SK-N-SH treated with all-trans-retinoic acid at 6 μM for 48 hours (cell line): Measurements from ENCODE around the gene CIITA.
"Not testable (repeated sequence)": the region's sequence is repeated elsewhere in the genome, so short reads cannot be mapped to it uniquely, and the experiment has no call there.

ENCODE experiments used
- ATAC-seq: fragments of 200-7000 bp; cut with Tn5 transposase; 3 replicates; pipeline ENCODE4 v1.9.1; 2020; ENCODE audit warnings: mild to moderate bottlenecking, moderate library complexity
- ARNTL ChIP-seq: fragments of 450-650 bp; formaldehyde crosslinking; IDR thresholded peaks from 2 replicates; pipeline ENCODE4 v1.5.0; 2020; ENCODE audit warnings: low read depth, mild to moderate bottlenecking, moderate library complexity, borderline replicate concordance
- BACH2 ChIP-seq: fragments of 250-450 bp; sonication (Bioruptor Pico); IDR thresholded peaks from 2 replicates; pipeline ENCODE4 v1.9.0; 2021; ENCODE audit warnings: mild to moderate bottlenecking, borderline replicate concordance
- CREB5 ChIP-seq: fragments of 250-450 bp; sonication (Bioruptor Pico); IDR thresholded peaks from 2 replicates; pipeline ENCODE4 v1.5.1; 2020; ENCODE audit warnings: low read depth, mild to moderate bottlenecking, moderate library complexity
- CSDC2 ChIP-seq: fragments of 250-450 bp; sonication (Bioruptor Pico); IDR thresholded peaks from 2 replicates; pipeline ENCODE4 v1.5.0; 2020; ENCODE audit warnings: mild to moderate bottlenecking, moderate library complexity
- GLIS3 ChIP-seq: fragments of 250-450 bp; sonication (Bioruptor Pico); IDR thresholded peaks from 2 replicates; pipeline ENCODE4 v1.5.0; 2020; ENCODE audit warnings: mild to moderate bottlenecking, moderate library complexity
- ISL1 ChIP-seq: fragments of 250-450 bp; sonication (Bioruptor Pico); IDR thresholded peaks from 2 replicates; pipeline ENCODE4 v2.1.2; 2022; ENCODE audit warnings: mild to moderate bottlenecking, moderate library complexity
- OSR1 ChIP-seq: fragments of 250-450 bp; sonication (Bioruptor Pico); IDR thresholded peaks from 2 replicates; pipeline ENCODE4 v1.8.0; 2022; ENCODE audit warnings: moderate library complexity, mild to moderate bottlenecking, inconsistent platforms
- PATZ1 ChIP-seq: fragments of 250-450 bp; sonication (Bioruptor Pico); IDR thresholded peaks from 2 replicates; pipeline ENCODE4 v1.8.0; 2020; ENCODE audit warnings: mild to moderate bottlenecking, moderate library complexity, borderline replicate concordance
- POU6F1 ChIP-seq: fragments of 250-450 bp; sonication (Bioruptor Pico); IDR thresholded peaks from 2 replicates; pipeline ENCODE4 v1.8.0; 2021; ENCODE audit warnings: low read depth, mild to moderate bottlenecking, moderate library complexity, borderline replicate concordance
- PPARA ChIP-seq: fragments of 250-450 bp; sonication (Bioruptor Pico); IDR thresholded peaks from 2 replicates; pipeline ENCODE4 v1.5.0; 2020; ENCODE audit warnings: mild to moderate bottlenecking, borderline replicate concordance
- RARB ChIP-seq: fragments of 250-450 bp; sonication (Bioruptor Pico); IDR thresholded peaks from 2 replicates; pipeline ENCODE4 v1.8.0; 2021; ENCODE audit warnings: mild to moderate bottlenecking, moderate library complexity
- SNAI2 ChIP-seq: fragments of 250-450 bp; sonication (Bioruptor Pico); IDR thresholded peaks from 2 replicates; pipeline ENCODE4 v1.5.0; 2020; ENCODE audit warnings: mild to moderate bottlenecking, moderate library complexity
- TCF4 ChIP-seq: fragments of 250-450 bp; sonication (Bioruptor Pico); IDR thresholded peaks from 2 replicates; pipeline ENCODE4 v1.8.0; 2021; ENCODE audit warnings: mild to moderate bottlenecking, moderate library complexity, borderline replicate concordance
- TOX ChIP-seq: fragments of 250-450 bp; sonication (Bioruptor Pico); IDR thresholded peaks from 2 replicates; pipeline ENCODE4 v1.8.0; 2021; ENCODE audit warnings: mild to moderate bottlenecking, moderate library complexity, borderline replicate concordance
- ZFP30 ChIP-seq: fragments of 450-650 bp; formaldehyde crosslinking; IDR thresholded peaks from 2 replicates; pipeline ENCODE4 v1.5.0; 2022; ENCODE audit warnings: mild to moderate bottlenecking, moderate library complexity
- ZNF565 ChIP-seq: fragments of 450-650 bp; formaldehyde crosslinking; conservative IDR thresholded peaks from 2 replicates; pipeline ENCODE4 v1.5.0; 2020; ENCODE audit warnings: low read depth, mild to moderate bottlenecking, moderate library complexity
- ZNF70 ChIP-seq: fragments of 450-650 bp; formaldehyde crosslinking; IDR thresholded peaks from 2 replicates; pipeline ENCODE4 v1.5.0; 2020; ENCODE audit warnings: mild to moderate bottlenecking, moderate library complexity

CIITA gene

GRCh38 chr16:10926094-10926493, 49.1 kb downstream of the CIITA start:
- no peak for ATAC-seq
- TF ChIP-seq TCF4 (CRISPR knock-in tag) (no peak), ISL1 (CRISPR knock-in tag) (no peak), CSDC2 (CRISPR knock-in tag) (no peak), ZNF70 (no peak), PPARA (CRISPR knock-in tag) (no peak), GLIS3 (CRISPR knock-in tag) (no peak), ARNTL (no peak), PATZ1 (CRISPR knock-in tag) (no peak), BACH2 (CRISPR knock-in tag) (no peak)

GRCh38 chr16:10926867-10927266, 49.9 kb downstream of the CIITA start:
- no peak for ATAC-seq
- TF ChIP-seq ZNF70 = no peak
- TF ChIP-seq ISL1 (CRISPR knock-in tag) = no peak
- no peak for TF ChIP-seq TCF4 (CRISPR knock-in tag)
- TF ChIP-seq OSR1 (CRISPR knock-in tag) = no peak
- TF ChIP-seq SNAI2 (CRISPR knock-in tag) = no peak
- no peak for TF ChIP-seq PPARA (CRISPR knock-in tag)
- no peak for TF ChIP-seq GLIS3 (CRISPR knock-in tag)
- TF ChIP-seq ZNF565 (CRISPR knock-in tag) = no peak
- no peak for TF ChIP-seq CSDC2 (CRISPR knock-in tag)
- no peak for TF ChIP-seq RARB (CRISPR knock-in tag)
- TF ChIP-seq TOX (CRISPR knock-in tag) = no peak
- no peak for TF ChIP-seq BACH2 (CRISPR knock-in tag)
- no peak for TF ChIP-seq PATZ1 (CRISPR knock-in tag)
- no peak for TF ChIP-seq CREB5 (CRISPR knock-in tag)
- TF ChIP-seq, all 23 proteins: peak for 0

- no peak for ATAC-seq
- TF ChIP-seq ZNF565 (CRISPR knock-in tag) = no peak
- no peak for TF ChIP-seq ARNTL
- TF ChIP-seq PPARA (CRISPR knock-in tag) = no peak
- no peak for TF ChIP-seq CREB5 (CRISPR knock-in tag)
- no peak for TF ChIP-seq POU6F1 (CRISPR knock-in tag)
- TF ChIP-seq ZFP30 (CRISPR knock-in tag) = no peak
- TF ChIP-seq RARB (CRISPR knock-in tag) = no peak
- no peak for TF ChIP-seq OSR1 (CRISPR knock-in tag)
Observed at GRCh38 chr16:10927497-10928112, 50.6 kb downstream of the CIITA start.

- not testable (repeated sequence) for ATAC-seq
Observed at GRCh38 chr16:10929097-10929496, 52.1 kb downstream of the CIITA start.
